Non-pigmented ciliary epithelial cell (primary cell): Measurements from ENCODE around the gene SETD2.
"Not testable (repeated sequence)": the region's sequence is repeated elsewhere in the genome, so short reads cannot be mapped to it uniquely, and the experiment has no call there.

Source experiments
- DNase-seq: peaks from one replicate; pipeline ENCODE4 v3.0.0-alpha.2; 2010; ENCODE audit warnings: low read depth

Gene SETD2

DNA sequence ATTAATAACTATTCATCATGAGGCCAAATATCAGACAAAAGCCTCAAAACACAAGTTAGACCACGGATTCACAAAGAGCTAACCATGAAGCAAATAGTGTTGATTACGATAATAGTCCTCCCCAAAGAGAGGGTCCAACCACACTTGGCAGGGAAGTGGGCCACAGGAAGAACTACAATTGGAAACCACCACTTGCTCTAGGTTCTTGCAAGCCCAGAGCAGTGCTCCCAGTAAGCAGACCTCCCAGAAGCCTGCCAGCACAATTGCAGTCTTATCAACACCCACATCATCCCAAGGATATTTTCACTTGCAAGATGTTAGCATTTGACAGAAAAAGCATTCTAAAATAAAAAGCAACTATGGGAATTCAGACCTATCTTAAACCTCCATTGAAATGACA is 11.3 kb downstream of the SETD2 start:
- no peak for DNase-seq

DNA sequence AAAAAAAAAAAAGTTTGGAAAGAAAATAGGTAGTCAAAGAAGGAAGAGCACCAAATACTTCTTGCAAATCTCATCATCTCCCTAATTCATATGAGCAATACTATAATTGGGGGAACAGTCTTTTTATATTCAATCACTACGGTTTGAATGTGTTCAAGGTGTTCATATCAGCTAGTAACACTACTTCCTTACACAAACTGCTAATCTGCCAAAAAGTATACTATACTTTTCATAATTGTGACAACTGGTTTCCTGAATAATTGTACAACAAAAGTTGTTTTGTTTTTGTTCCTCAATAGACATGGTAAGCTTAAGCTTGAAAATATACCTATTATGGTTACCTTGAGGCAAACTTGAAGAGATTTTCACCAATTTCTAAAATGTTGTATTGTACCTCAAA is 12.1 kb downstream of the SETD2 start:
- DNase-seq = no peak

DNA sequence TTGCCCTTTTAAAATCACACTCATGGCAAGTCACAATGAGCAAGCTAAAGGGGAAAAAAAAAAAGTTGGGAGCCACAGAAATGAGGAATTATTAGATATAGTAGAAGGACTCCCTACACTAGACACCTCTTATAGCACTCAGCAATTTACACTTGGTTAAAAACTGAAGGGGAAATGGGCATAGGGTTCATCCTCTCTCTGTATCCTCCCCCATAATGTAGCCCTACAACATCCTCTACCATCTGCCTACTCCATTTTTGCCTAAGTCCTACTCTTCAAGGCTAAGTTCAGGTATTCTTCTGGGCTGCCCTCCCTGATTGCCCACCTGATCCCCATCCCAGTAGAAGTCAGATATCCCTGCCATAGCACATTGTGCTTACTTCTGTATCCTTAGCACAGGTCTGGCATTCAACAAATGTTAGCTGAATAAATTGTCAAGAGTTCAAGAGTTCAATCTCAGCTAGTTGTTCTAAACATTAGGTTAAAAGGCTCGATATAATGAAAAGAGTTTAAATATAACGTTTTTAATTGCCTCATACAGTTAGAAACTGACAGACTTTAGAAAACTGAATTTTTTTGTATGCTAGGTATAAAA is 14.5 kb downstream of the SETD2 start:
- DNase-seq = no peak

DNA sequence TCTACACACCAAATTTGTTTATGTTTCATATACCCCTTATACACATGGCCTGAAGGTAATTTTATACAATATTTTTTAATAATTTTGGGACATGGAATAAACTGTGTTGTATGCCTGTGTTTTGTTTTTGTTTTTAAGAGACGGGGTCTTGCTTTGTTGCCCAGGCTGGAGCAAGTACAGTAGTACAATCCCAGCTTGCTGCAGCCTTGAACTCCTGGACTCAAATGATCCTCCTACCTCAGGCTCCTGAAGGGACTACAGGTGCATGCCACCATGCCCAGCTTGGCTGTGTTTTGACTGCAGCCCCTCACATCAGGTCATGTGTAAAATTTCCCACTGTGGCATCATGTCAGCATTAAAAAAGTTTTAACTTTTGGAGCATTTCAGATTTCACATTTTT is 18.6 kb downstream of the SETD2 start:
- no peak for DNase-seq

DNA sequence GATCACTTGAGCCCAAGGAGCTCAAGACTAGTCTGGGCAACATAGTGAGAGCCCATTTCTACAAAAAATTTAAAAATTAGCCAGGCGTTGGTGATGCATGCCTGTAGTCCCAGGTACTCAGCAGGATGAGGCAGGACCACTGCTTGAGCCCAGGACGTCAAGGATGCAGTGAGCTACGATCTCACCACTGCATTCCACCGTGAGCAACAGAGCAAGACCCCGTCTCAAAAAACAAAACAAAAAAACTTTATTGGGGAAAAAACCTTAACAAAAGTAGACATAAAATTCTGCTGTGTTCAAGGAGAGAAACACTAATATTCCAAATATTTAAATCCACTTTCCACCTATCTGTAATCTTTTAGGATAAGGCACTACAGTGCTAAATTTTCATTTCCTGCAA is 20.8 kb downstream of the SETD2 start:
- no peak for DNase-seq

DNA sequence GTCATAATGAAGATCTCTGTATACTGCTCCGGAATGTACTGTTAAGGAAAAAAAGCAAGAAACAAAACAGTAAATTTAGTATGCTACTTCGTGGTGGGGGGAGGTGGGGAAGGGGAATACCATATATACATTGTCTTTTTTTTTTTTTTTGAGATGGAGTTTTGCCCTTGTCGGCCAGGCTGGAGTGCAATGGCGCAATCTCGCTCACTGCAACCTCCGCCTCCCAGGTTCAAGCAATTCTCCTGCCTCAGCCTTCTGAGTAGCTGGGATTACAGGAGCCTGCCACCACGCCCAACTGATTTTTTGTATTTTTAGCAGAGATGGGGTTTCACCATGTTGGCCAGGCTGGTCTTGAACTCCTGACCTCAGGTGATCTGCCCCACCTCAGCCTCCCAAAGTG is 21.4 kb downstream of the SETD2 start:
- DNase-seq = not testable (repeated sequence)

DNA sequence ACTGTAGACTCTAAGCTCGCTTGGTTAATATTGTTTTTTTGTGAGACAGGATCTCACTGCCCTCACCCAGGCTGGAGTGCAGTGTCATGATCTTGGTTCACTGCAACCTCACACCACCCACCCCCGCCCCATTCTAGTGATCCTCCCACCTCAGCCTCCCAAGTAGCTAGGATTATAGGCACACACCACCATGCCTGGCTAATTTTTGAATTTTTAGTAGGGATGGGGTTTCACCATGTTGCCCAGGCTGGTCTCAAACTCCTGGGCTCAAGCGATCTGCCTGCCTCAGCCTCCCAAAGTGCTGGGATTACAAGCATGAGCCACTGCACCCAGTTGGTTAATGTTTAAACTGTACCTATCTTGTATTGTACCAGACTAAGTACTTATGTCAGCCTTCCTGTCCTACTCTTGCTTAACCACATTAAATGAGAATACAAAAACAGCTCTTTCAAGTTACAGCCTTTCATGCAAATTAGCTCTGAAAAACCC is 22.9 kb downstream of the SETD2 start:
- not testable (repeated sequence) for DNase-seq

DNA sequence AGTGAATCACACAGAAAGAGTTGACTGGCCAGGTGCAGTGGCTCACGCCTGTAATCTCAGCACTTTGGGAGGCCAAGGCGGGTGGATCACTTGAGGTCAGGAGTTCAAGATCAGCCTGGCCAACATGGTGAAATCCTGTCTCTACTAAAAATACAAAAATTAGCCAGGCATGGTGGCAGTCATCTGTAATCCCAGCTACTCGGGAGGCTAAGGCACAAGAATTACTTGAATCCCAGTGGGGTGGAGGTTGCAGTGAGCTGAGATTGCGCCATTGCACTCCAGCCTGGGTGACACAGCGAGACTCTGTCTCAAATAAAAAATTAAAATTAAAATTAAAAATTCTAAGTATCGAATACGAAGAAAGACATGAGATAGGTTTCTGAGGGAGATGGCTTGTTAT is 23.4 kb downstream of the SETD2 start:
- not testable (repeated sequence) for DNase-seq

DNA sequence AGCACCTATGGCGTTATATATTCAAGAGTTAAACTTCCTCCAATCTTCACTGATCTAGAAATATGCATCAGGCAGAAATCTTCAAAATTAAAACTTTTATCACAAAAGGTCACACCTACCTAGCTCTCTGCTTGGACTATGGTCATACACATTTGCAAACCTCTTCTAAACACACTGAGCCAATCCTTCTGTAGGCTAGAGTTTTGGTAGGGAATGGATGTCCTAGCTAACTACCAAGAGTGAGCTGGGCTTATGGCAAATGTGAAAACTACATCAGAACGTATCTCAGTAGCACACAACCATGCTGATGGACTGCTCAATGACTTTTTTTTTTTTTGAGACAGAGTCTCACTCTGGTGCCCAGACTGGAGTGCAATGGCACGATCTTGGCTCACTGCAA is 29.6 kb downstream of the SETD2 start:
- DNase-seq = no peak

DNA sequence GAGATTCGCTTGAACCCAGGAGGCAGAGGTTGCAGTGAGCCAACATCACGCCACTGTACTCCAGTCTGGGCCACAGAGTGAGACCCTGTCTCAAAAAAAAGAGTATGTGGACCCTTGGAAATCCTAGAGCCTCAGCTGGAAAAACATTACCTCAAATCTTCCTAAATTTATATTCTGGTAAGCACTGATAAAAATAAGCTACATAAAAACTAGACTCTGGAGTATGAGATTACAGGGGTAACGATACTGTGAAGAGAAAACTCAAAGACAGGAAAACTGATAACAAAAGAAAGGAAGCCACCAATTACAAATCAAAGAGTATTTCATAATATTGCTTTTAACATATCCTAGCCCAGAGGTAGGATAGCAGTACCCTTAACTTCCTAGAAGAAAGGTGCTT is 30.3 kb downstream of the SETD2 start:
- no peak for DNase-seq

DNA sequence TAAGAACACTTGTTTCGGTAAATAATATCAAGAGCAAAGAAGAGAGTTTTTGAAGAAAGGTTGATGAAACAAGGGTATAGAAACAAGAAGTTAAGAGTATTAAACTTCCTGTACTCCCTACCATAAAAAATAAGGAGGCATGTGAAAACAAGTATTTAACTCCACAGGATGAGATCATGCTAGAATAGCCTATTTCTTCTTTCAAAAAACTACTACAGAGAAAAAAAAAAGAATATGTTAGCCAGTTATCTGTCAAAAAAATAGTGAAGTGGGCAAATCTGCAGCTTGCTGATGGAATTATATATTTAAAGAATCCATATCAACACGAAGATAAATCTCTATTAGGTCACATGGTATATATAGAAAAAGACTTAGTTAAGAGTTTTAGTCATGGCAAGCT is 33.4 kb downstream of the SETD2 start:
- DNase-seq = no peak

DNA sequence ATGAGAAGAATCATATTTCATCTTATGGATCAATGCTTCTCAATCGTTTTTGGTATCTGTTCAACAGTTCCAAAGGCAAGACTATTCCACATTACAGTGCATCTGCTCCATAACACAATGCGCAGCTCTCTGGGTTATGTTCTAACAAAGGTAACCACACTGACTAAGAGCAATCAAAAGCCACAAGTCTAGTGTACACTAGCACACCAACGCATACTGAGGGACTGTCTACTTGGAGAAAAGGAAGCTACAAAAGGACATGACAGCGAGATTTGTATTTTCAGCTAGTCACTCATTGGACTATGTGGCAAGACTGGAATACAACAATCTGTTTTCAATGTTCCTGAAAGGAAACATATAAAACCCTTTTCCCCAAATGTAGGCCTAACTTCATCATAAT is 35.8 kb downstream of the SETD2 start:
- DNase-seq = no peak

DNA sequence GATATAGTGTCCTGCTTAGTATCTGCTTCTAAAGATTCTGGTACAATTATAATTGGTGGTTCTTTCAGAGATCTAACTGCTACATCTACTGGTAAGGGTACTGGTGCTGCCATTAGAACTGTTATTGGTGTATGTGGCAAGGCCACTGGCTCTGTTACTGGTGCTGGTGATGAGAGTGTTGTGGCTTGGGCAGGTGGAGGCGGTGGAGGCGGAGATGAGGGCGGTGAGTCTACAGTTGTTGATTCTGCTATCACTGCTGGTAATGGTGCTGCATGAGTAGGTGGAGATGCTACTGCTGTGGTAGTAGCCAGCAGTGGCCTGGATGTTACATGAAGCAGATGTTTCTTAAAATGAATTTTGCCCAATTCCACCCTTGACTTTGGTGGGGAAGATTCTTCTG is 40.1 kb downstream of the SETD2 start:
- no peak for DNase-seq

DNA sequence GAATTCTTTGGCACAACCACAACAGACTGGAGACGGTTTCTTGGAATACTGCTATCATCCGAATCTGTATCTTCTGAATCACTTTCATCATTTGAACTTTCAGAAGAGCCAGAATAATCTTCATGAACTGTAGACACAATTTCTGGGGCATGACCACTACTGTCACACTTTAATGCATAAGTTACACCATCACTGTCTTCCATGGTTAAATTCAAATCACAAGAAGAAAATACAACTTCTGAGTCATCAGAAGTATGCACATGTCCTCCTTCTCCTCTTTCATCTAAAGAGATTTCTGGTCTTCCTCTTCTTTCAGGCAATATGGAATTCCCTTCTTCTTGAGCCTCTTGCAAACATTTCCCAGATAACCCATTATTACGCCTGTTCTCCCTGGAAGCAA is 42.5 kb downstream of the SETD2 start:
- no peak for DNase-seq

DNA sequence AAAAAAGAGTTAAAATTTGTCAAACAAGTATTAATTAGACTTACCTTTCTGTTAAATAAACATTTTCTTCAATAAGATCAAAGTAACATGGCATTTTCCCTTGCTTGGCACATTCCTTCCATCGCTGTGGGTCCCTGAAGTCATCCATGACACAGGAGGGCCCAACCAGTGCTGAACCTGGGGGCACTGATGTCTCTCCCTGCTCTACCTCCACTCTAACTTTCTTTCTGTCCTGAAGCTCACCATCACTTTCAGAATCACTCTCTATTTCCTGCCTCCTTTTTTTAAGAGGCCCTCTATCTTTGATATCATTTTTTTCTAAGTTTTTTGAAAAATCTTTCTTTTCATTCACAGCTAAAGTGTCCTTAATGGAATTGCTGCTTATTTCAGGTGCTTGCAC is 43.8 kb downstream of the SETD2 start:
- DNase-seq = no peak

DNA sequence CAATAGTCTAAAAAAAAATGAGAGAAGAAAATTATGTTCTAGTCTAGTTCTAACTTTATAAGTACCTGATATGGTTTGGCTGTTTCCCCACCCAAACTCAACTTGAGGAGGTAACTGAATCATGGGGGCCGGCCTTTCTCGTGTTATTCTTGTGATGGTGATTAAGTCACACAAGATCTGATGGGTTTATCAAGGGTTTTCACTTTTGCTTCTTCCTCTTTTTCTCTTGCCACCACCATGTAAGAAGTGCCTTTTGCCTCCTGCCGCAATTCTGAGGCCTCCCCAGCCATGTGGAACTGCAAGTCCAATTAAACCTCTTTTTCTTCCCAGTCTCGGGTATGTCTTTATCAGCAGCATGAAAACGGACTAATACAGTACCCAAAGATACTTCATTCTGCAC is 44.5 kb downstream of the SETD2 start:
- DNase-seq = not testable (repeated sequence)

DNA sequence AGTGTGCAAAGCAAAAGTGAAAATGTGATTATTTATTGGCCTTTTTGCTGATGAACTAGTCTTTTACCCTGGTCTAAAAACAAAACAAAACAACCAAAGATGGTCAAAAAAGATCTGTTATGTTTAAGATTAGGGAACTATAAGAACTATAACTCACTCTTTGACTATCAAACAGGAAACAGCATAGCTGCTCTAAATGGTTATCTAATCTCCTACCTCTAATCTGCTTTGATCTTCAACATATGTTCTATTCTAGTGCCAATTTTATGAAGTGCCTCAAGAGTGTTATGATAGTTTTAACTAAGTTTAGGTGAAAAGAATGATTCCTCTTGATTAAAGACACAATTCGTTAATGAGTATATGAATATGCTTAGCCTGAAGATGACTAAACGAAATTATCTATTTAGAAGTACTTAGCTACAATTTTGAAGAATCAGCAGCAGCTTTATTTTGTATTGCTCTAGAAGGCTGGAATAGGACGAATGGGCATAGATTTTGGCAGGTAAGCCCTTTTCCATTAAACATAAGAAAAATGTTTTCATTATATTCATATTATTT is 46.0 kb downstream of the SETD2 start:
- no peak for DNase-seq

DNA sequence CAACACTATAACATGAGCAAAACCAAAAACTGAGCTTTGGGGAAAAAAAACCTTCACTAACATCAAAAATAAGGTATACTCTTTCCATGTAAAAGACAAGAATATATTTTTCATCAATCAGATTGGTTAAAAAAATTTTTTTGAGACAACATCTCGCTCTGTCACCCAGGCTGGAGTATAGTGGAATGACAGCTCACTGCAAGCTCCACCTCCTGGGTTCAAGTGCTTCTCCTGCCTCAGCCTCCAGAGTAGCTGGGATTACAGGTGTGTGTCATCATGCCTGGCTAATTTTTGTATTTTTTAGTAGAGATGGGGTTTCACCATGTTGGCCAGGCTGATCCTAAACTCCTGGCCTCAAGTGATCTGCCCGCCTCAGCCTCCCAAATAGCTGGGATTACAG is 48.4 kb downstream of the SETD2 start:
- DNase-seq = not testable (repeated sequence)

DNA sequence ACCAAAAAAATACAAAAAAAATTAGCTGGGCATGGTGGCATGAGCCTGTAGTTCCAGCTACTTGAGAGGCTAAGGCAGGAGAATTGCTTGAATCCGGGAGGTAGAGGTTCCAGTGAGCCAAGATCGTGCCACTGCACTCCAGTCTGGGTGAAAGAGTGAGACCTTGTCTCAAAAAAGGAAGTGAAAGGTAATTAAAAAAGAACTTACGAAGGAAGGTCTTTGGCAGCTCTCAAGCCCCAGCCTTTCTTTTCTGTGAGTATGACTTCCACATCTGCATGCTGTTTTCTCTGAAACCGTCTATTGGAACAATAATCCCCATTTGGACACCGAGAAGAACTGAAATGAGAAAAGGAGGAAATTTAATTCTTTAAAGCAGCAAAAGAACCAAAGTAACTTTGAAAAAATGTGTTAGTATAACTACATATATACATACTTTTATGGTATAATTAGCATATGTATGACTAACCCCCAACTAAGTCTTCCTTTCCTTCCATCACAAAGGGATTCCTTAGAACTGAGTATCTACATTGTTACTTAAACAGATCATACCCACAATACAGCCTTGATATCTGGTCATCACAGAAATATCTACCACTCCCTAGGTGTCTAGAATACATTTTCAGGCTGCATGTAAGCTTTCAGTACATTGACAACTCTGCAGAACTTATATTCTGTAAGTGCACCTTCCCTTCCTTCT is 50.1 kb downstream of the SETD2 start:
- DNase-seq = peak; percentile 78

DNA sequence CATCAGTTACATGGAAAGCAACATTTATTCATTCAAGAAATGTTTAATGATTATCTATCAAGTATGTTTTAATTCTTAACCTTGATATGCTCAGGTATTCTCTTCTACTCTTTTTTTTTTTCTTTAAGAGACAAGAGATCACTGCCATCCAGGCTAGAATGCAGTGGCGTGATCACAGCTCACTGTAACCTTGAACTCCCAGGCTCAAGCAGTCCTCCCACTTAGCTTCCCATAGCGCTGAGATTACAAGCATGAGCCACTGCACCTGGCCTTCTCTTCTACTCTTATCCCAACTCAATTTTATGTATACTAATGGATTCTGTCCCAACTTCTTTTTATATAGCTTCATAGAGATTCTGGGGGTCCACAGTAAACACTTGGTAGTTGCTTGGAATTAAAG is 50.9 kb downstream of the SETD2 start:
- DNase-seq = no peak

DNA sequence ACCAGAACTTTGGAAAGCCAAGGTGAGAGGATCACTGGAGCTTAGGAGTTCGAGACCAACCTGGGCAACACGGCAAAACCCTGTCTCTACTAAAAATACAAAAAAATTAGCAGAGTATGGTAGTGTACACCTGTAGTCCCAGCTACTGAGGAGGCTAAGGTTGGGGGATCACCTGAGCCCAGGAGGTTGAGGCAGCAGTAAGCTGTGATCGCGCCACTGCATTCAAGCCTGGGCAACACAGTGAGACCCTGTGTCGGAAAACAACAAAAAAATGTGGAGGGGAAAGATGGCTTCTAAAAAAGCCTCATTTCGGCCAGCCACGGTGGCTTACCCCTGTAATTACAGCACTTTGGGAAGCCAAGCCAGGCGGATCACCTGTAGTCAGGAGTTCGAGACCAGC is 54.5 kb downstream of the SETD2 start:
- no peak for DNase-seq

DNA sequence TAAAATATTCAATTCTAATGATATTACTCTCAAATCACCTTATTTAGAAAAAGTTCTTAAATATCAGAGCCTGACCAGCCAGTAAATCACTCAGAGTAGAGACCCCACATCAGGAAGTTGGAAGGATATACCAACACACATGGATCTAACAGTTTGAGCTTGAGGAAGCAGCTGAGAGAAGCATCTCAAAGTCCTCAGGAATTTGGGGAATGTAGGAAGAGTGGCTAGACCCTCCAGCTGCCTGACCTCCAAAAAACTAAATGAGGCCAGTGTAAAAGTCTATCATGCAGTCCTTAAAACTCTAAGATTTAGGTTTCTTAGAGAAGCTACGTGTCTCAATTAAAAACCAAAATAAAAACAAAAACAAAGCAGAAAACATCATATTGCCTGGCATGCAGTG is 55.4 kb downstream of the SETD2 start:
- DNase-seq = no peak

DNA sequence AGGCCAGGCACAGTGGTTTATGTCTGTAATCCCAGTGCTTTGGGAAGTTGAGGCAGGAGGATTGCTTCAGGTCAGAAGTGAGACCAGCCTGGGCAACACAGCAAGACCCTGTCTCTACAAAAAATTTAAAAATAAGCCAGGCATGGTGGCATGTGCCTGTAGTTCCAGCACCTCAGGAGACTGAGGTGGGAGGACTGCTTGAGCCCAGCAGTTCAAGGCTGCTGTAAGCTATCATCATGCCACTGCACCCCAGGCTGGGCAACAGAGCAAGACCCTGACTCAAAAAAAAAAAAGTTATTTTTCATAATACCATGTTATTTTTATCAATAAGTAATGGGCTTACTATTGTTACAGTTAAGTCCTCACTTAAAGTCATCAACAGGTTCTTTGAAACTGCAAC is 59.7 kb downstream of the SETD2 start:
- no peak for DNase-seq

DNA sequence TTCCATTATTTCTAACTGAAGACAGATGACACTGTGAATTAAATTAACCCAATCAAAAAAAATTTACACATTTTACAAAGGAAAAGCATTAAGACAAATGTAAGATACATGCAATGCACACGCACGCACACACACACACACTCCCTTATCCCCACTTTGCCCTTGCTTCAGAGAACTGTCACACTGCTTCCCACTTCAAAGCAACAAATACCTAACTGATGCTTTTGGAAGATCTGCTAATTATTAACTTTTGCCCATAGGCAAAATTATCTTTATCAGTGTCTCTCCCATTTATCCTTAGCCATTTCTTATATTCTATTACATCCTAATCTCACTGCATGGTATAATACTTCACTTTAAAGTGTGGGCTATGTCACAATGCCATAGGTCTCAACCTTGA is 60.3 kb downstream of the SETD2 start:
- no peak for DNase-seq
